ENCODE data around the gene RPS27.
"Not testable (repeated sequence)": the region's sequence is repeated elsewhere in the genome, so short reads cannot be mapped to it uniquely, and the experiment has no call there.

The RPS27 gene

GRCh38 chr1:153985941-153986761 is 4.4 kb upstream of the RPS27 start, which contains the start of gene RAB13:
TSS of gene RAB13 (minus strand) at chr1:153986339. CDS start at chr1:153986236, 103 bp downstream.
- peak; percentile 82 for DNase-seq (ENCODE audit: low read depth)

GRCh38 chr1:153987621-153988020 is 2.9 kb upstream of the RPS27 start:
- no peak for DNase-seq (ENCODE audit: low read depth)

- no peak for DNase-seq (ENCODE audit: low read depth)
Observed at GRCh38 chr1:153991151-153991630, 629 bp downstream of the RPS27 start.

GRCh38 chr1:153991806-153992205 is 1.2 kb downstream of the RPS27 start:
- no peak for DNase-seq (ENCODE audit: low read depth)

- DNase-seq (ENCODE audit: low read depth), result no peak
Observed at GRCh38 chr1:153995202-153995601, 4.6 kb downstream of the RPS27 start.

- DNase-seq (ENCODE audit: low read depth), result no peak
Observed at GRCh38 chr1:153995640-153996039, 5.1 kb downstream of the RPS27 start.

- DNase-seq (ENCODE audit: low read depth), result not testable (repeated sequence)
Observed at GRCh38 chr1:153996882-153997281, 6.3 kb downstream of the RPS27 start.

- DNase-seq (ENCODE audit: low read depth), result no peak
Observed at GRCh38 chr1:154000420-154000819, 9.9 kb downstream of the RPS27 start.

GRCh38 chr1:154006136-154006535 is 15.6 kb downstream of the RPS27 start:
- DNase-seq (ENCODE audit: low read depth), result peak; percentile 51

- no peak for DNase-seq (ENCODE audit: low read depth)
Observed at GRCh38 chr1:154012129-154012528, 21.6 kb downstream of the RPS27 start.

GRCh38 chr1:154012543-154012942 is 22.0 kb downstream of the RPS27 start:
- not testable (repeated sequence) for DNase-seq (ENCODE audit: low read depth)

- peak; percentile 26 for DNase-seq (ENCODE audit: low read depth)
Observed at GRCh38 chr1:154014154-154014907, 23.8 kb downstream of the RPS27 start.

GRCh38 chr1:154019269-154019668 is 28.7 kb downstream of the RPS27 start:
- no peak for DNase-seq (ENCODE audit: low read depth)

GRCh38 chr1:154019940-154020339 is 29.4 kb downstream of the RPS27 start:
- no peak for DNase-seq (ENCODE audit: low read depth)

- not testable (repeated sequence) for DNase-seq (ENCODE audit: low read depth)
Observed at GRCh38 chr1:154033697-154034096, 43.1 kb downstream of the RPS27 start.
